B cell (primary cell): ENCODE measurements around the gene PHC3. TPM values are rescaled to one million over a fixed set of nuclear protein-coding genes. Genes with fewer than 3 reads are reported as not detected.

ENCODE experiments used
- ATAC-seq: fragments of 200-7000 bp; cut with Tn5 transposase; one replicate; pipeline ENCODE4 v1.10.0; 2021; ENCODE audit warnings: low read depth, mild to moderate bottlenecking, moderate number of reproducible peaks, moderate library complexity
- CTCF ChIA-PET: fragments of 350-600 bp; sonication (Branson Sonifier 250); formaldehyde crosslinking; loops from one replicate; lab custom pipeline; 2021; ENCODE audit warnings: antibody characterized with exemption, inconsistent platforms; lab: Charles Lee
- POLR2A ChIA-PET: fragments of 350-600 bp; sonication (Branson Sonifier 250); formaldehyde crosslinking; loops from one replicate; lab custom pipeline; 2021; ENCODE audit warnings: antibody characterized with exemption; lab: Charles Lee
- DNase-seq: peaks from one replicate; pipeline ENCODE4 v3.0.0; 2013
- H2AFZ ChIP-seq: 2 replicates; pipeline ENCODE4 v1.6.1; 2012; ENCODE audit warnings: mild to moderate bottlenecking, low read depth, low read length; ENCODE audit not compliant: insufficient read depth, poor library complexity, severe bottlenecking
- H3K27ac ChIP-seq, 2 donors: 1 replicate in 1 of 2; 2 replicates in 1 of 2; pipeline ENCODE4 v1.5.1; 2012 to 2013; ENCODE audit warnings: low read length in 2 of 2, mild to moderate bottlenecking in 2 of 2, moderate library complexity in 1 of 2
- H3K27me3 ChIP-seq, 4 experiments: fragments of 200-600 bp in 1 of 4; sonication (generic) in 1 of 4; replicated peaks in 1 of 4; 1 replicate in 2 of 4; 2 replicates in 2 of 4; pipeline versions ENCODE4 v1.6.1 to v1.7.0; 2013 to 2016; ENCODE audit warnings: low read length in 3 of 4, mild to moderate bottlenecking in 2 of 4, mixed read lengths in 1 of 4, moderate library complexity in 1 of 4; ENCODE audit not compliant: insufficient read depth in 4 of 4, control insufficient read depth in 3 of 4; ENCODE audit errors: control extremely low read depth in 1 of 4
- H3K36me3 ChIP-seq, 2 experiments: replicated peaks in 1 of 2; 1 replicate in 1 of 2; 2 replicates in 1 of 2; pipeline versions ENCODE4 v1.6.1 to v1.7.1; 2013; ENCODE audit warnings: low read length in 1 of 2; ENCODE audit not compliant: insufficient read depth in 2 of 2, control insufficient read depth in 1 of 2; ENCODE audit errors: control extremely low read depth in 1 of 2, extremely low read depth in 1 of 2
- H3K4me1 ChIP-seq, 2 donors: fragments of 200-600 bp in 1 of 2; sonication (generic) in 1 of 2; 1 replicate in 1 of 2; 2 replicates in 1 of 2; pipeline versions ENCODE4 v1.5.1 to v1.6.1; 2013 to 2017; ENCODE audit warnings: low read length in 2 of 2; ENCODE audit not compliant: control insufficient read depth in 2 of 2, insufficient read depth in 2 of 2
- H3K4me2 ChIP-seq: replicated peaks from 2 replicates; pipeline ENCODE3; 2012; ENCODE audit warnings: mild to moderate bottlenecking, low read depth, low read length; ENCODE audit not compliant: poor library complexity, severe bottlenecking
- H3K4me3 ChIP-seq, 5 experiments: fragments of 200-600 bp in 1 of 5; sonication (generic) in 1 of 5; 1 replicate in 3 of 5; 2 replicates in 2 of 5; pipeline versions ENCODE4 v1.5.1 to v1.7.0; 2011 to 2016; ENCODE audit warnings: low read length in 4 of 5, mild to moderate bottlenecking in 4 of 5, low read depth in 2 of 5, control low read depth in 1 of 5, moderate library complexity in 1 of 5; ENCODE audit not compliant: insufficient read depth in 1 of 5; ENCODE audit errors: control extremely low read depth in 1 of 5, extremely low read depth in 1 of 5
- H3K79me2 ChIP-seq: fragments of 200-600 bp; sonication (generic); one replicate; pipeline ENCODE4 v1.6.0; 2016; ENCODE audit warnings: low read length; ENCODE audit not compliant: control insufficient read depth, insufficient read depth
- H3K9ac ChIP-seq: fragments of 200-600 bp; sonication (generic); 2 replicates; pipeline ENCODE4 v1.6.1; 2017; ENCODE audit warnings: mild to moderate bottlenecking, low read length, moderate library complexity
- H3K9me3 ChIP-seq, 3 donors: one replicate each; pipeline versions ENCODE4 v1.6.1 to v1.7.1; 2013; ENCODE audit warnings: low read length in 2 of 3; ENCODE audit not compliant: control insufficient read depth in 2 of 3, insufficient read depth in 1 of 3; ENCODE audit errors: control extremely low read depth in 1 of 3
- H4K20me1 ChIP-seq: 2 replicates; pipeline ENCODE4 v1.6.0; 2012; ENCODE audit warnings: mild to moderate bottlenecking, low read length; ENCODE audit not compliant: insufficient read depth, control insufficient read depth, poor library complexity, severe bottlenecking
- H3K27ac Mint-ChIP-seq: one replicate; pipeline ENCODE4 v1.8.0; 2021; ENCODE audit warnings: mixed read lengths
- H3K27me3 Mint-ChIP-seq: one replicate; pipeline ENCODE4 v1.8.0; 2021; ENCODE audit warnings: mixed read lengths
- H3K4me1 Mint-ChIP-seq: one replicate; pipeline ENCODE4 v1.8.0; 2021; ENCODE audit warnings: mixed read lengths
- H3K4me3 Mint-ChIP-seq: one replicate; pipeline ENCODE4 v1.8.0; 2021; ENCODE audit warnings: mixed read lengths
- H3K9me3 Mint-ChIP-seq: one replicate; pipeline ENCODE4 v1.8.0; 2022; ENCODE audit warnings: mixed read lengths; ENCODE audit not compliant: insufficient read depth
- EZH2 ChIP-seq: IDR thresholded peaks from 2 replicates; pipeline ENCODE4 v1.6.1; 2012; ENCODE audit warnings: borderline replicate concordance, low read depth, mild to moderate bottlenecking, moderate library complexity, low read length; ENCODE audit not compliant: insufficient read depth, poor library complexity, severe bottlenecking
- WGBS: methylation state at CpG from one replicate; pipeline ENCODE4 v1.1.5; 2013; ENCODE audit warnings: missing lambda C conversion rate; ENCODE audit not compliant: insufficient coverage; 5-methylcytosine and 5-hydroxymethylcytosine counted together
- intact Hi-C: fragments of 100-400 bp; cut with micrococcal nuclease; formaldehyde crosslinking; loops from one replicate; pipeline ENCODE4 v1.10.0; 2022
- polyA plus RNA-seq: library from polyadenylated mRNA; depleted of rRNA; stranded (reverse); fragments of >200 nt; gene quantifications from 2 replicates; pipeline ENCODE4 v1.2.3, GENCODE V29; 2012
- total RNA-seq, 2 donors: library from RNA; stranded (reverse); fragments of 120-200 nt in 1 of 2; gene quantifications; 1 replicate in 1 of 2; 2 replicates in 1 of 2; pipeline versions ENCODE4 v1.2.3 to v1.2.4, GENCODE V29; 2013 to 2022
- TF ChIP-seq, protein P1 (sequence below): fragments of 200-600 bp; IDR thresholded peaks from one replicate; pipeline ENCODE4 v1.8.0; 2022; ENCODE audit warnings: antibody characterized with exemption, mild to moderate bottlenecking

PHC3 gene
- total and polyA plus RNA-seq, 2 donors (not counting 1 experiment from before 2014, with no cell fraction given), result 51.8 to 159 TPM

DNA sequence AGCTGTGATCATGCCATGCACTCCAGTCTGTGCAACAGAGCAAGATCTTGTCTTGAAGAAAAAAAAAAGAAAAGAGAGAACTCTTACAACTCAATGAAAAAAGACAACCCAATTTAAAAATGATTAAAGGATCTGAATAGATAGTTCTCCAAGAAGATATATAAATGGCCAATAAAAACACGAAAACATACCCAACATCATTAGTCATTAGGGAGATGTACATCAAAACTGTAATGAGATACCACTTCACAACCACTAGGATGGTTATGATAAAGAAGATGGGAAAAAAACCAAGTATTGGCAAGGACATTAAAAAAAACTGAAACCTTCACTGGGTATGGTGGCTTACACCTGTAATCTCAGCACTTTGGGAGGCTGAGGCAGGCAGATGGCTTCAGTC, 38.3 kb upstream of the PHC3 start:
- H3K9ac ChIP-seq, result no peak overlapping the region
- Mint-ChIP-seq H3K4me3 (no peak overlapping the region), H3K27me3 (peaks cover 3% of the 10 kb centered on the region), H3K9me3 (no peaks in the 10 kb centered on the region), H3K27ac (no peak overlapping the region), H3K4me1 (peaks cover 17% of the 10 kb centered on the region)
- H3K27ac ChIP-seq, result no peak overlapping the region
- no peaks in the 10 kb centered on the region for H4K20me1 ChIP-seq
- TF ChIP-seq, protein P1, sequence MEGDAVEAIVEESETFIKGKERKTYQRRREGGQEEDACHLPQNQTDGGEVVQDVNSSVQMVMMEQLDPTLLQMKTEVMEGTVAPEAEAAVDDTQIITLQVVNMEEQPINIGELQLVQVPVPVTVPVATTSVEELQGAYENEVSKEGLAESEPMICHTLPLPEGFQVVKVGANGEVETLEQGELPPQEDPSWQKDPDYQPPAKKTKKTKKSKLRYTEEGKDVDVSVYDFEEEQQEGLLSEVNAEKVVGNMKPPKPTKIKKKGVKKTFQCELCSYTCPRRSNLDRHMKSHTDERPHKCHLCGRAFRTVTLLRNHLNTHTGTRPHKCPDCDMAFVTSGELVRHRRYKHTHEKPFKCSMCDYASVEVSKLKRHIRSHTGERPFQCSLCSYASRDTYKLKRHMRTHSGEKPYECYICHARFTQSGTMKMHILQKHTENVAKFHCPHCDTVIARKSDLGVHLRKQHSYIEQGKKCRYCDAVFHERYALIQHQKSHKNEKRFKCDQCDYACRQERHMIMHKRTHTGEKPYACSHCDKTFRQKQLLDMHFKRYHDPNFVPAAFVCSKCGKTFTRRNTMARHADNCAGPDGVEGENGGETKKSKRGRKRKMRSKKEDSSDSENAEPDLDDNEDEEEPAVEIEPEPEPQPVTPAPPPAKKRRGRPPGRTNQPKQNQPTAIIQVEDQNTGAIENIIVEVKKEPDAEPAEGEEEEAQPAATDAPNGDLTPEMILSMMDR, result no peak
- H3K4me3 ChIP-seq, result no peak overlapping the region
- DNase-seq, result no peak
- H3K4me1 ChIP-seq, result peaks cover 7 to 14% of the 10 kb centered on the region in 2 donors
- H2AFZ ChIP-seq, result no peak overlapping the region
- no peak overlapping the region for H3K4me2 ChIP-seq
- intact Hi-C loops, result loop anchor here (5.0 kb wide), 1 partner anchor 38 kb away; the partner anchor contains the start of gene PHC3
- WGBS, result no CpG with 5 or more reads among the region's 1 CpG
- ChIA-PET CTCF (interaction anchor here (0.9 to 1.3 kb wide), 2 partner anchors 24 to 31 kb away, joined by 4 read pairs; no protein-coding TSS in a partner anchor), POLR2A (no interaction called here)
- no peaks in the 10 kb centered on the region for H3K27me3 ChIP-seq
- ATAC-seq, result no peak
- no peaks in the 10 kb centered on the region for H3K36me3 ChIP-seq
- peaks cover 0 to 6% (median 0%) of the 10 kb centered on the region in 3 donors for H3K9me3 ChIP-seq
- H3K79me2 ChIP-seq, result no peaks in the 10 kb centered on the region

DNA sequence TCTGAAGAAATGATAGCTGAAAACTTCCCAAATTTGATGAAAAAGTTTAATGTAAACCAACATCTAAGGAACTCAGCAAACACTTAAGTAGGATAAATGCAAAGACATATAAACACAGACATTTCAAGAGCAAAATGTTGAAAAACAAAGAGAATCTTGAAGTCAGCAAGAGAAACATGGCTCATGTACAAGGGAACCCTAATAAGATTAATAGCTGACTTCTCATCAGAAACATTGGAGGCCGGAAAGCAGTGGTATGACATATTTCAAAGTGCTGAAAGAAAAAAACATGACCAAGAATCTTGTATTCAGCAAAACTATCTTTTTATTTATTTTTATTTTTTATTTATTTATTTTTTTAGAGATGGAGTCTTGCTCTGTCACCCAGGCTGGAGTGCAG, 30.1 kb upstream of the PHC3 start:
- ATAC-seq (no peak), DNase-seq (no peak)
- H3K9me3 ChIP-seq, result peaks cover 0 to 9% (median 1%) of the 10 kb centered on the region in 3 donors
- Mint-ChIP-seq H3K27ac (no peak overlapping the region), H3K27me3 (peaks cover 14% of the 10 kb centered on the region), H3K4me3 (no peak overlapping the region), H3K4me1 (no peaks in the 10 kb centered on the region), H3K9me3 (peaks cover 3% of the 10 kb centered on the region)
- H3K36me3 ChIP-seq, result no peaks in the 10 kb centered on the region
- ChIA-PET POLR2A (no interaction called here), CTCF (interaction anchor here (0.6 to 1.0 kb wide), 2 partner anchors 22 to 113 kb away, joined by 3 read pairs; no protein-coding TSS in a partner anchor)
- no peak overlapping the region for H3K9ac ChIP-seq
- TF ChIP-seq, protein P1, result no peak
- TF ChIP-seq EZH2, result no peak
- H3K4me3 ChIP-seq, result no peak overlapping the region
- H3K4me1 ChIP-seq, result no peaks in the 10 kb centered on the region
- H3K27me3 ChIP-seq, result no peaks in the 10 kb centered on the region
- intact Hi-C loops, result no loop called here
- no peak overlapping the region for H3K27ac ChIP-seq
- WGBS, result no CpG with 5 or more reads among the region's 1 CpG
- H3K4me2 ChIP-seq, result no peak overlapping the region
- H4K20me1 ChIP-seq, result no peaks in the 10 kb centered on the region
- no peak overlapping the region for H2AFZ ChIP-seq
- no peaks in the 10 kb centered on the region for H3K79me2 ChIP-seq
